HG03378 (cell line): ENCODE data around the gene GABRG1.

Experiments
- ATAC-seq: cut with Tn5 transposase; IDR thresholded peaks from one replicate; pipeline ENCODE4 v1.9.1; 2021; ENCODE audit warnings: mild to moderate bottlenecking, moderate library complexity; ENCODE audit not compliant: unreplicated experiment

Gene GABRG1

GRCh38 chr4:46123913-46124755 is at the start of gene GABRG1:
Gene GABRG1 (minus strand): TSS chr4:46124054. CDS start chr4:46123913, 141 bp downstream.
- no peak for ATAC-seq

- no peak for ATAC-seq
Observed at GRCh38 chr4:46146993-46147392, 23.1 kb upstream of the GABRG1 start.

GRCh38 chr4:46131498-46132057 is 7.7 kb upstream of the GABRG1 start:
- ATAC-seq: no peak

- no peak for ATAC-seq
Observed at GRCh38 chr4:46124773-46125413, 1.0 kb upstream of the GABRG1 start.

DNA sequence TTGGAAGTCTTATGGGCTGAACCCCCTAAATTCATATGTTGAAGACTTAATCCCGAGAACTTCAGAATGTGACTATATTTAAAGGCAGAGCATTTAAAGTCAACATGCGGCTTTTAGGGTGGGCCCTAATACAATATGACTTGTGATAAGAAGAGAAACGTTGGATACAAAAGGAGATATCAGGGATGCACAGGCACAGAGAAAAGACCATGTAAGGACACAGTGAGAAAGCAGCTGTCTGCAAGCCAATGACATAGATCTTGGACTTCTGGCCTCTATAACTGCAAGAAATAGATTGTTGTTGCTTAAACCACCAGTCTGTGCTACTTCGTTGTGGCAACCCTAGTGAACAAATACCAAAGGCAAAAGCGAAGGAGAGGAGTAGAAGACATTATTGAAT is 42.2 kb downstream of the GABRG1 start:
- ATAC-seq: no peak

GRCh38 chr4:46081248-46081647 is 42.6 kb downstream of the GABRG1 start:
- no peak for ATAC-seq

DNA sequence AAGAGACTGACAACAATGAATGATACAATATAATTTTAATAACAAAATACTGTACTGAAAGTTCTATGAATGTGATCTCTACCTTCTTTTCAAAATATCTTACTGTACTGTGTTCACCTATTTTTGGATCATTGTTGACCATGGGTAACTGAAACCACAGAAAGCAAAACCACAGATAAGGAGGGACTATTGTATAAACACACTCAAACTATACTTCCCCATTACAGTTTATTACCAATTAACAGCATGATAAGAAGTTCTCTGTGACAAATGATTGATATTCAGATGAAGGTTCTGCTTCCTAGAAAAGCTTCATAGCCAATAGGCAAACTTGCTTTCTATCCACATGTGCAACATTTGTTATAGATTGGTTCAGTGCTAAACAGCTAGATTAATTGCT is 50.1 kb downstream of the GABRG1 start:
- ATAC-seq: no peak

- ATAC-seq: no peak
Observed at GRCh38 chr4:46051392-46051791, 72.5 kb downstream of the GABRG1 start.

GRCh38 chr4:46032056-46032455 is 91.8 kb downstream of the GABRG1 start:
- no peak for ATAC-seq

GRCh38 chr4:46016306-46016705 is 107.5 kb downstream of the GABRG1 start:
- no peak for ATAC-seq

DNA sequence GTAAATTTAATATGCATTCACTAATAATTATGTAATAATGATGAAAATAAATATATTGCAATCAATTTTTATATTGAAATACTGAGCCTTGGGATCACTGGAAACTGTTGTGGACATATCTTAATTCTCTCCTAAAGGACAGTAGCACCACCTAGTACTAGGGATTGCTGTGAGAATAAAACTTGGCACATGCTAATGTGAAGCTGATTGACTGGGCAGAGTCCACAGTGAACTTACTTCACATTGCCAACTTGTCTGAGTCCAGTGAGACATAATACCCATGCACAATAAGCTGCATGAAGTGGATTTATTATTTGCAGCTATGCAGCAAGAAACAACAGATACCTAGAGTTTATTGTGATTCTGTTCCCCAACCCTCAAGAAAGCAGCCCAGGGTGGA is 131.1 kb downstream of the GABRG1 start:
- no peak for ATAC-seq

GRCh38 chr4:45989775-45990174 is 134.1 kb downstream of the GABRG1 start:
- ATAC-seq: no peak

- no peak for ATAC-seq
Observed at GRCh38 chr4:45987858-45988257, 136.0 kb downstream of the GABRG1 start.
